Liver (tissue), 9 donors: Measurements from ENCODE around the gene KRTAP10-2. TPM values are rescaled to one million over a fixed set of nuclear protein-coding genes. Genes with fewer than 3 reads are reported as not detected.

Source experiments
- DNase-seq: peaks from one replicate; pipeline ENCODE4 v3.0.0-alpha.2; 2017; ENCODE audit warnings: low spot score
- H3K27ac ChIP-seq, 2 donors: one replicate each; pipeline ENCODE4 v1.7.0; 2013; ENCODE audit warnings: inconsistent platforms in 2 of 2, low read length in 2 of 2, control low read depth in 1 of 2, low read depth in 1 of 2, mild to moderate bottlenecking in 1 of 2
- H3K27me3 ChIP-seq, 4 donors: one replicate each; pipeline versions ENCODE4 v1.6.1 to v1.7.0; 2013; ENCODE audit warnings: low read length in 3 of 4, inconsistent platforms in 1 of 4, mild to moderate bottlenecking in 1 of 4, moderate library complexity in 1 of 4; ENCODE audit not compliant: control insufficient read depth in 4 of 4, insufficient read depth in 4 of 4
- H3K36me3 ChIP-seq, 4 donors: one replicate each; pipeline versions ENCODE4 v1.6.1 to v1.7.0; 2013; ENCODE audit warnings: low read length in 3 of 4, mild to moderate bottlenecking in 3 of 4, low read depth in 1 of 4, moderate library complexity in 1 of 4; ENCODE audit not compliant: control insufficient read depth in 4 of 4, insufficient read depth in 3 of 4
- H3K4me1 ChIP-seq, 4 donors: one replicate each; pipeline versions ENCODE4 v1.6.1 to v1.7.0; 2013; ENCODE audit warnings: low read length in 3 of 4, mild to moderate bottlenecking in 3 of 4, moderate library complexity in 1 of 4; ENCODE audit not compliant: control insufficient read depth in 4 of 4, insufficient read depth in 4 of 4
- H3K4me3 ChIP-seq, 3 donors: one replicate each; pipeline versions ENCODE4 v1.6.1 to v1.7.0; 2013; ENCODE audit warnings: low read length in 3 of 3, control low read depth in 1 of 3, low read depth in 1 of 3, mild to moderate bottlenecking in 1 of 3
- H3K9ac ChIP-seq, 2 donors: one replicate each; pipeline ENCODE4 v1.7.0; 2013; ENCODE audit warnings: low read length in 2 of 2, mild to moderate bottlenecking in 2 of 2, moderate library complexity in 2 of 2, control low read depth in 1 of 2, low read depth in 1 of 2
- H3K9me3 ChIP-seq, 4 donors: one replicate each; pipeline versions ENCODE4 v1.6.1 to v1.7.0; 2013; ENCODE audit warnings: low read length in 3 of 4; ENCODE audit not compliant: control insufficient read depth in 4 of 4
- ATF3 ChIP-seq: IDR thresholded peaks from 2 replicates; pipeline ENCODE4 v1.6.1; 2016; ENCODE audit warnings: antibody characterized with exemption
- EGR1 ChIP-seq, 2 donors: IDR thresholded peaks; 2 replicates each; pipeline ENCODE4 v1.6.1; 2016 to 2018; ENCODE audit warnings: antibody characterized with exemption in 2 of 2, low read depth in 2 of 2
- FOXA1 ChIP-seq: IDR thresholded peaks from 2 replicates; pipeline ENCODE4 v1.6.1; 2016; ENCODE audit warnings: antibody characterized with exemption
- FOXA2 ChIP-seq: IDR thresholded peaks from 2 replicates; pipeline ENCODE4 v1.6.1; 2016; ENCODE audit warnings: antibody characterized with exemption
- GABPA ChIP-seq, 2 donors: IDR thresholded peaks in 1 of 2; conservative IDR thresholded peaks in 1 of 2; 2 replicates each; pipeline ENCODE4 v1.6.1; 2016; ENCODE audit warnings: antibody characterized with exemption in 2 of 2, mild to moderate bottlenecking in 1 of 2, moderate library complexity in 1 of 2
- HNF4A ChIP-seq, 2 donors: conservative IDR thresholded peaks; 2 replicates each; pipeline ENCODE4 v1.6.1; 2016; ENCODE audit warnings: antibody characterized with exemption in 2 of 2, mild to moderate bottlenecking in 2 of 2
- HNF4G ChIP-seq: IDR thresholded peaks from 2 replicates; pipeline ENCODE4 v1.6.1; 2016; ENCODE audit warnings: antibody characterized with exemption
- JUND ChIP-seq, 2 donors: IDR thresholded peaks; 2 replicates each; pipeline ENCODE4 v1.6.1; 2016; ENCODE audit warnings: antibody characterized with exemption in 2 of 2
- NR2F2 ChIP-seq: IDR thresholded peaks from 2 replicates; pipeline ENCODE4 v1.6.1; 2016; ENCODE audit warnings: antibody characterized with exemption
- RAD21 ChIP-seq, 2 donors: IDR thresholded peaks; 2 replicates each; pipeline ENCODE4 v1.6.1; 2016; ENCODE audit warnings: antibody characterized with exemption in 2 of 2, mild to moderate bottlenecking in 2 of 2
- REST ChIP-seq: IDR thresholded peaks from 2 replicates; pipeline ENCODE4 v1.6.1; 2016; ENCODE audit warnings: antibody characterized with exemption, mild to moderate bottlenecking
- RXRA ChIP-seq, 2 donors: IDR thresholded peaks; 2 replicates each; pipeline ENCODE4 v1.6.1; 2017 to 2018; ENCODE audit warnings: antibody characterized with exemption in 2 of 2, mild to moderate bottlenecking in 1 of 2
- SP1 ChIP-seq: IDR thresholded peaks from 2 replicates; pipeline ENCODE4 v1.6.1; 2018; ENCODE audit warnings: antibody characterized with exemption, mild to moderate bottlenecking
- TAF1 ChIP-seq: conservative IDR thresholded peaks from 2 replicates; pipeline ENCODE4 v1.6.1; 2016; ENCODE audit warnings: antibody characterized with exemption, mild to moderate bottlenecking
- ZBTB33 ChIP-seq: IDR thresholded peaks from 2 replicates; pipeline ENCODE4 v1.6.1; 2016; ENCODE audit warnings: antibody characterized with exemption
- WGBS: extraction: QIAGEN DNeasy Blood & Tissue Kit; methylation state at CpG from one replicate; pipeline ENCODE4 v1.1.7; 2013; 5-methylcytosine and 5-hydroxymethylcytosine counted together
- polyA plus RNA-seq, 2 donors: library from polyadenylated mRNA; stranded (reverse) in 1 of 2; unstranded in 1 of 2; fragments of 200-250 nt in 1 of 2; fragments of >200 nt in 1 of 2; fragmentation: Nextera tagmentation in 1 of 2; extraction: Ambion mirVana in 1 of 2; gene quantifications; one replicate each; pipeline versions ENCODE4 v1.2.1 to v1.2.3, GENCODE V29; 2013 to 2015
- total RNA-seq, 2 donors: library from RNA; depleted of rRNA; stranded (reverse); fragments of >200 nt; gene quantifications; one replicate each; pipeline ENCODE4 v1.2.3, GENCODE V29; 2014
- donor health status: healthy.
- donor health status: healthy.
- donor health status: healthy.
- donor health status: healthy.
- donor health status: healthy.

KRTAP10-2 gene
- total and polyA plus RNA-seq, 4 donors = not detected

- Histone ChIP-seq H3K4me3 (no peak overlapping the region), H3K9me3 (peaks cover 0 to 2% (median 0%) of the 10 kb centered on the region in 4 donors), H3K36me3 (no peaks in the 10 kb centered on the region), H3K27me3 (no peaks in the 10 kb centered on the region), H3K27ac (no peak overlapping the region), H3K4me1 (no peaks in the 10 kb centered on the region), H3K9ac (no peak overlapping the region)
- WGBS = 67% methylated on average over 1 of the region's 1 CpG
- TF ChIP-seq SP1 (no peak), RAD21 (IDR thresholded peaks at IDR 0.05) (no peak), FOXA1 (no peak), GABPA (IDR thresholded peaks at IDR 0.05 in 1 of 2, conservative IDR thresholded peaks at IDR 0.05 in 1 of 2) (no peak), RXRA (IDR thresholded peaks at IDR 0.05) (no peak), EGR1 (IDR thresholded peaks at IDR 0.05; ENCODE audit: low read depth in 2 of 2) (no peak), ATF3 (no peak)
- no peak for DNase-seq
Measured at GRCh38 chr21:44566403-44566802, 15.1 kb upstream of the KRTAP10-2 start.

- no peaks in the 10 kb centered on the region for H3K9me3 ChIP-seq
- no peaks in the 10 kb centered on the region for H3K36me3 ChIP-seq
- 32% methylated on average over 1 of the region's 1 CpG for WGBS
Measured at GRCh38 chr21:44564886-44565598, 13.7 kb upstream of the KRTAP10-2 start.

GRCh38 chr21:44564099-44564498 is 12.8 kb upstream of the KRTAP10-2 start:
- 97% methylated on average over 1 of the region's 1 CpG for WGBS
- TF ChIP-seq TAF1 (no peak), HNF4G (no peak), ZBTB33 (no peak), FOXA1 (no peak), FOXA2 (no peak), GABPA (IDR thresholded peaks at IDR 0.05 in 1 of 2, conservative IDR thresholded peaks at IDR 0.05 in 1 of 2) (no peak), NR2F2 (no peak), JUND (IDR thresholded peaks at IDR 0.05) (no peak), RXRA (IDR thresholded peaks at IDR 0.05) (no peak), HNF4A (conservative IDR thresholded peaks at IDR 0.05) (no peak)

More at GRCh38 chr21:44564886-44565598, 13.7 kb upstream of the KRTAP10-2 start:
- no peak for DNase-seq
- Histone ChIP-seq H3K4me3 (no peak overlapping the region), H3K9ac (no peak overlapping the region), H3K27me3 (no peaks in the 10 kb centered on the region), H3K27ac (no peak overlapping the region), H3K4me1 (no peaks in the 10 kb centered on the region)
- TF ChIP-seq NR2F2 (no peak), EGR1 (IDR thresholded peaks at IDR 0.05; ENCODE audit: low read depth in 2 of 2) (no peak), REST (no peak), SP1 (no peak)

More at GRCh38 chr21:44564099-44564498, 12.8 kb upstream of the KRTAP10-2 start:
- no peak overlapping the region for H3K4me3 ChIP-seq
- no peak overlapping the region for H3K9ac ChIP-seq
- no peaks in the 10 kb centered on the region for H3K9me3 ChIP-seq
- H3K27ac ChIP-seq = no peak overlapping the region
- H3K4me1 ChIP-seq = no peaks in the 10 kb centered on the region
- H3K36me3 ChIP-seq = no peaks in the 10 kb centered on the region
- no peaks in the 10 kb centered on the region for H3K27me3 ChIP-seq
- no peak for DNase-seq
